ENCODE results near the gene KCNQ2.

The KCNQ2 gene

DNA sequence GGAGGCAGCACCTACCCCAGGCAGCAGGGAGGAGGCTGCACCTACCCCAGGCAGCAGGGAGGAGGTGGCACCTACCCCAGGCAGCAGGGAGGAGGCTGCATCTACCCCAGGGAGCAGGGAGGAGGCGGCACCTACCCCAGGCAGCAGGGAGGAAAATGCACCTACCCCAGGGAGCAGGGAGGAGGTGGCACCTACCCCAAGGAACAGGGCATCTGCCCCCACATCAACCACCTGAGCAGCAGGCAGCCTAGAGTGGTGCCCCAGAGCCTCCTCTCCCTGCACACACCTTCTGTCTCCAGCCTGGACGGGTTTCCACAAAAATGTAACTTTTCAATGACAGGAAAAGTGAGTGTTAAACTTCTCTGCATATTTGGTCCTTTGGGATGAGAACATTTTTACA is 10.2 kb downstream of the KCNQ2 start:
- in situ Hi-C loops (cut with HindIII; ENCODE audit: low sequenced_read_pairs), result no loop called here
- DNase-seq (ENCODE audit: low read depth, low spot score), result no peak
- TF ChIP-seq, protein P1, sequence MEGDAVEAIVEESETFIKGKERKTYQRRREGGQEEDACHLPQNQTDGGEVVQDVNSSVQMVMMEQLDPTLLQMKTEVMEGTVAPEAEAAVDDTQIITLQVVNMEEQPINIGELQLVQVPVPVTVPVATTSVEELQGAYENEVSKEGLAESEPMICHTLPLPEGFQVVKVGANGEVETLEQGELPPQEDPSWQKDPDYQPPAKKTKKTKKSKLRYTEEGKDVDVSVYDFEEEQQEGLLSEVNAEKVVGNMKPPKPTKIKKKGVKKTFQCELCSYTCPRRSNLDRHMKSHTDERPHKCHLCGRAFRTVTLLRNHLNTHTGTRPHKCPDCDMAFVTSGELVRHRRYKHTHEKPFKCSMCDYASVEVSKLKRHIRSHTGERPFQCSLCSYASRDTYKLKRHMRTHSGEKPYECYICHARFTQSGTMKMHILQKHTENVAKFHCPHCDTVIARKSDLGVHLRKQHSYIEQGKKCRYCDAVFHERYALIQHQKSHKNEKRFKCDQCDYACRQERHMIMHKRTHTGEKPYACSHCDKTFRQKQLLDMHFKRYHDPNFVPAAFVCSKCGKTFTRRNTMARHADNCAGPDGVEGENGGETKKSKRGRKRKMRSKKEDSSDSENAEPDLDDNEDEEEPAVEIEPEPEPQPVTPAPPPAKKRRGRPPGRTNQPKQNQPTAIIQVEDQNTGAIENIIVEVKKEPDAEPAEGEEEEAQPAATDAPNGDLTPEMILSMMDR (IDR thresholded peaks at IDR 0.05; ENCODE audit: low read depth, low read length), result no peak
- H3K4me3 ChIP-seq (ENCODE audit: low read depth, low read length), result no peak overlapping the region

DNA sequence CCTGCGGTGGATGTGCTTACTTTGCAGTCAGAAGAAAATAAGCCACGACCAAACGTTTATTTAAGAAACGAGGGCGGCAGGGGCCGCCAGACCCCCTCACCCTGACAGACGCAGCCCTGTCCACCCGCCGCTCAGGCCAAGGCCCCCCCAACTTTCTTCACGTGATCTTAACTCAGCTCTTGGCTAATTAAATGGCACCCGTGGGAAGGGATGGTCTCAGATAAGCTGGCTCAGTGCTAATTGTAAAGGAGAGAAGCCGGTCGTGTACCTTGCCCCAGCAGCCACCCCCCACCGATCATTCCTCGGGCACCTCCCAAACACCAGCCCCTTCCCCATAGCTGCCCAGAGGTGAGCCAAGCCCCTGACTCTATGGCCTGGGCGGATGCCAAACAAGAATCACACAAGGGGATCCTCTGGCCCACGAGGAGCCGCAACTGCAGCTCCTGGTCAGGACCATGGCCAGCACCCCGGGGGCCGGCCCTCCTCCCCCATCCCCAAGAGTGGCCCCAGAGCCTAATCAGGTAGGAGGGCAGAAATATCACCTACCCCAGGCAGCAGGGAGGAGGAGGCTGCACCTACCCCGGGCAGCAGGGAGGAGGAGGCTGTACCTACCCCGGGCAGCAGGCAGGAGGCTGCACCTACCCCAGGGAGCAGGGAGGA is 11.2 kb downstream of the KCNQ2 start:
- TF ChIP-seq, protein P1 (IDR thresholded peaks at IDR 0.05; ENCODE audit: low read depth, low read length), result no peak
- H3K4me3 ChIP-seq (ENCODE audit: low read depth, low read length), result no peak overlapping the region
- DNase-seq (ENCODE audit: low read depth, low spot score), result no peak
- in situ Hi-C loops (cut with HindIII; ENCODE audit: low sequenced_read_pairs), result no loop called here

DNA sequence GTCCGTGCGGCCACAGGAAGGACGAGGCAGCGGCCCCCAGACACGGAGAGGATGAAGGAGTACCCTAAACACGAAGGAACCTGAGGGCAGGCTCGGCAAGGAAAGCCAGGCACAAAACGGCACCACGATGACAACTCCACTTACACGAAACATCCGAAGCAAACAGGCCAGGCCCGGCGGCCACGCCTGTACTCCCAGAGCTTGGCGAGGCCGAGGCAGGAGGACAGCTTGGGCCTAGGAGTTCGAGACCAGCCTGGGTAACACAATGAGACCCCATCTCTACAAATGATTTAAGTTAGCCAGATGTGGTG is 13.4 kb downstream of the KCNQ2 start:
- H3K4me3 ChIP-seq (ENCODE audit: low read depth, low read length), result no peak overlapping the region
- TF ChIP-seq, protein P1 (IDR thresholded peaks at IDR 0.05; ENCODE audit: low read depth, low read length), result no peak
- in situ Hi-C loops (cut with HindIII; ENCODE audit: low sequenced_read_pairs), result no loop called here
- DNase-seq (ENCODE audit: low read depth, low spot score), result no peak

DNA sequence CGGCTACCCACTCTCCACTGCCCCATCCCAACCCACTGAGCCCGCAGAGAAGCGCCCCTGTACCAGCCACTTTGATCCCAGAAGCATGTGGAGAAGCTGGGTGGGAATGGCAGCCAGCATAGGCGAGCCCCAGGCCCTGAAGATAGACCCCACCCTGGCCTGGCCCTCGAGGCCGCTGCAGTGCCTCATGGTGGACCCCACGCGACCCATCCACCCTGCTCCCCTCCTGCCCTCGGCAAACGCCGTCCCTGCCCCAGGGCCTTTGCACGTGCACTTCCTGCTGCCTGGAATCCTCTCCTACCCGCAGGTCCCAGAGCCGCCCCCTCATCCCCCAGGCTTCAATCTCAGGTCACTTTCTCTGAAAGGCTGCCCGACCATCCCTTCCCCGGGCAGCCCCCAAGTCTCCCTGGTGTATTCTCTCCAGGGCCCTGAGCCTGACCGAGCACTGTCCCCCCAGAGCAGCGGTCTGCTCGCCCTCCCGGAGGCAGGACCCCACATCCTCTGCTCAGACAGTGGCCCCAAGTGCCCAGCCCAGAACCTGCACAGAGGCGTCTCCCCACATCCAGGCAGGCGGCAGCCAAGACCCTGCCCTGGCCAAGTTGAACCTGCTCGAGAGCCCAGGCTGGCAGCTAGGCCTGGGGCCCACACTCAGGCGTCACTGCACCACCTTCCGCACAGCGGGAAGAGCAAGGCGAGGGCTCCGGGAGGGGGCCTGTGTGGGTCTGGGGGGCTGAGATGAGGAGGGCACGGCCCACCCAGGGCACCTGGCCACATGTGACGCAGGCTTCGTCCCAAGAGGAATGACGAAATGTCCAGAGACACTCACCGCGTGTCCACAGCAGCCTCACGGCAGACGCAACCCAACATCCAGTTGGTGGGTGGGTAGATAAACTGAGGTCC is 14.0 kb downstream of the KCNQ2 start:
- H3K4me3 ChIP-seq (ENCODE audit: low read depth, low read length), result no peak overlapping the region
- no peak for DNase-seq (ENCODE audit: low read depth, low spot score)
- in situ Hi-C loops (cut with HindIII; ENCODE audit: low sequenced_read_pairs), result no loop called here
- TF ChIP-seq, protein P1 (IDR thresholded peaks at IDR 0.05; ENCODE audit: low read depth, low read length), result no peak

DNA sequence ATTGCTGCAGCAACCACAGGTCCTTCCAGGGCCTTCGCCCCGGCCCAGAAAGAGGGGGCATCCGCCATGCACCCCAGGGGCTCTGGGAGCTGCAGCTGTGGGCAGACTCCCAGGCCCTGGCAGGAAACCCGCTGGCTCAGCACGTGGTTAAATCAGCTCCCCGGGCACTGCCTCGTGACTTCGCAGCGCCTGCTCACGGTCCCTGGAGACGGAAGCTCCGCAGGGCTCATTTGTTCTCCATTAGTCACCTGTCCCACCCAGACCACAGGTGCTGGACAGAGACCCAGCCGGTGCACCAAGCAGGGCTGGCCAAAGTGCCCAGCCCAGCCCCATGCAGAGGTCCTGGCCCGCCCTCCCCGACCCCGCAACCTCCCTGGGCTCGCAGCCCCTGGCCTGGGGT is 14.7 kb downstream of the KCNQ2 start:
- in situ Hi-C loops (cut with HindIII; ENCODE audit: low sequenced_read_pairs), result no loop called here
- H3K4me3 ChIP-seq (ENCODE audit: low read depth, low read length), result no peak overlapping the region
- no peak for DNase-seq (ENCODE audit: low read depth, low spot score)
- TF ChIP-seq, protein P1 (IDR thresholded peaks at IDR 0.05; ENCODE audit: low read depth, low read length), result no peak

DNA sequence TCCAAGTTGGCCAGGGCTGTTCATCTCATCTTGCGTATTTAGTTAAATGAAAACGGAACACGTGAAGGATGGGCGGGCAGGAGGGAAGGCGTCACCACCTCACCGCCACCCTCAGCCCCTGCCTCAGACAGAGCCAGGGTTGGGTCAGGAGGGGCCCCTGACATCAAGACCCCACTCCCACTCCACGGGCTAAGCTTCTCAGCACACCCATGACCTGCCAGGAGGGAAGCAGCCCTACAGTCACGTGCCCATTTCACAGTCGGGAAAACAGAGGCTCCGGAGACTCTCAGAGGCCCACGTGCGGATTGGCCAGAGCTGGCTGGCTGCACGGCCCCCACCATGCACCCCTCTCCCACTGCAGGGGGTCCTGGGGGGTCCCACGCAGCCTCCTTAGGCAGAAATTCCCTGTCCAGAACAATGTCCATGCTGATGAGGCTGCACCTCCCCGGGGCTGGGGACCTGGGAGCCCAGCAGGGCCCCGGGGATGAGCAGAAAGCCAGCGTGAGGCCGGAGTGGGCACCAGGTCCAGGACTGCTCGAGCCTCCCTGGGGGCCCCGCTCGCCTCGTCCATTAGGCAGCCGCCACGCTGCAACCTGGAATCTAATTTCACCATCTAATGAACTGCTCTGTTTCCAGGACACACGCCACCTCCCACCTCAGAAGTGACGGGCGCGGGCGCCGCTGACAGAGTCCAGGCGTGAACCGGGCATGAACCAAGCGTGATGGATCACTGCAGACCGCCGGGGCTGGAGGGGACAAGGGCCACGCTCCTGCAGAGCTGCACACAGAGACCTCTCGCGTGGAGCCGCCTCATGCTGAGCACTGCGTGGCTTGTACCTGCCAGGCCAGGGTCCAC is 15.8 kb downstream of the KCNQ2 start:
- no peak for DNase-seq (ENCODE audit: low read depth, low spot score)
- H3K4me3 ChIP-seq (ENCODE audit: low read depth, low read length), result no peak overlapping the region
- in situ Hi-C loops (cut with HindIII; ENCODE audit: low sequenced_read_pairs), result no loop called here
- TF ChIP-seq, protein P1 (IDR thresholded peaks at IDR 0.05; ENCODE audit: low read depth, low read length), result no peak
